MM.1S (cell line): ENCODE results near the gene CD34.

Experiments
- DNase-seq: peaks from one replicate; pipeline ENCODE4 v3.0.0-alpha.2; 2015
- H2AFZ ChIP-seq: fragments of 300-600 bp; sonication (generic); 2 replicates; pipeline ENCODE4 v1.6.0; 2016; ENCODE audit warnings: antibody characterized with exemption, low read length
- H3F3A ChIP-seq: fragments of 300-600 bp; sonication (generic); 2 replicates; pipeline ENCODE4 v1.6.1; 2016; ENCODE audit warnings: mild to moderate bottlenecking, antibody characterized with exemption, low read length, moderate library complexity, mixed read lengths; ENCODE audit not compliant: insufficient read depth
- H3K27ac ChIP-seq: fragments of 300-600 bp; sonication (generic); 2 replicates; pipeline ENCODE4 v1.5.1; 2016; ENCODE audit warnings: mild to moderate bottlenecking, low read length
- H3K27me3 ChIP-seq: fragments of 300-600 bp; sonication (generic); replicated peaks from 2 replicates; pipeline ENCODE4 v1.6.0; 2016; ENCODE audit warnings: low read length; ENCODE audit not compliant: insufficient read depth
- H3K36me3 ChIP-seq: fragments of 300-600 bp; sonication (generic); replicated peaks from 2 replicates; pipeline ENCODE4 v1.6.1; 2016; ENCODE audit warnings: mild to moderate bottlenecking, low read length, mixed read lengths; ENCODE audit not compliant: insufficient read depth
- H3K4me1 ChIP-seq: fragments of 300-600 bp; sonication (generic); 2 replicates; pipeline ENCODE4 v1.6.1; 2016; ENCODE audit warnings: low read length, mixed read lengths
- H3K4me2 ChIP-seq: fragments of 300-600 bp; sonication (generic); 2 replicates; pipeline ENCODE4 v1.6.0; 2016; ENCODE audit warnings: low read depth, low read length
- H3K4me3 ChIP-seq: fragments of 300-600 bp; sonication (generic); 2 replicates; pipeline ENCODE4 v1.5.1; 2016; ENCODE audit warnings: low read length, mixed read lengths
- H3K79me2 ChIP-seq: fragments of 300-600 bp; sonication (generic); 2 replicates; pipeline ENCODE4 v1.6.1; 2016; ENCODE audit warnings: mixed run types, low read length, mixed read lengths
- H3K9ac ChIP-seq: fragments of 300-600 bp; sonication (generic); 2 replicates; pipeline ENCODE4 v1.6.1; 2016; ENCODE audit warnings: low read length, mixed read lengths
- H3K9me2 ChIP-seq: fragments of 300-600 bp; sonication (generic); replicated peaks from 2 replicates; pipeline ENCODE4 v1.6.1; 2016; ENCODE audit warnings: mild to moderate bottlenecking, low read length, mixed read lengths; ENCODE audit not compliant: insufficient read depth
- H3K9me3 ChIP-seq: fragments of 300-600 bp; sonication (generic); replicated peaks from 2 replicates; pipeline ENCODE4 v1.6.1; 2016; ENCODE audit warnings: mild to moderate bottlenecking, low read length, mixed read lengths; ENCODE audit not compliant: insufficient read depth
- H4K20me1 ChIP-seq: fragments of 300-600 bp; sonication (generic); 2 replicates; pipeline ENCODE4 v1.6.1; 2016; ENCODE audit warnings: mild to moderate bottlenecking, low read length, moderate library complexity, mixed read lengths; ENCODE audit not compliant: insufficient read depth
- CTCF ChIP-seq: fragments of 300-600 bp; sonication (generic); IDR thresholded peaks from 2 replicates; pipeline ENCODE4 v1.5.1; 2016; ENCODE audit warnings: antibody characterized with exemption, low read length, mixed read lengths
- EZH2 ChIP-seq: fragments of 300-600 bp; sonication (generic); optimal IDR thresholded peaks from 2 replicates; pipeline ENCODE3; 2017; ENCODE audit warnings: low read depth, mild to moderate bottlenecking, antibody characterized with exemption, low read length, mixed read lengths
- EZH2phosphoT487 ChIP-seq: fragments of 300-600 bp; sonication (generic); IDR thresholded peaks from 2 replicates; pipeline ENCODE4 v1.6.1; 2018; ENCODE audit warnings: antibody characterized with exemption, low read length

The CD34 gene

GRCh38 chr1:207850621-207851407 is 60.1 kb downstream of the CD34 start:
- Histone ChIP-seq H3K36me3 (no peaks in the 10 kb centered on the region), H3F3A (no peaks in the 10 kb centered on the region), H3K4me2 (no peak overlapping the region), H3K9ac (no peak overlapping the region), H3K79me2 (peaks cover 81% of the 10 kb centered on the region), H3K4me3 (no peak overlapping the region), H3K9me3 (no peaks in the 10 kb centered on the region), H3K27ac (no peak overlapping the region), H2AFZ (no peak overlapping the region), H4K20me1 (no peaks in the 10 kb centered on the region), H3K27me3 (no peaks in the 10 kb centered on the region), H3K9me2 (no peaks in the 10 kb centered on the region), H3K4me1 (peaks cover 12% of the 10 kb centered on the region; the same call in 1 of the 2 replicates)
- no peak for TF ChIP-seq CTCF
- no peak for TF ChIP-seq EZH2phosphoT487
- TF ChIP-seq EZH2, result no peak
- no peak for DNase-seq

GRCh38 chr1:207849646-207850045 is 61.3 kb downstream of the CD34 start:
- no peak overlapping the region for H3K27ac ChIP-seq
- TF ChIP-seq EZH2phosphoT487 (no peak), EZH2 (no peak), CTCF (no peak)
- H3K4me1 ChIP-seq, result peaks cover 12% of the 10 kb centered on the region; the same call in 1 of the 2 replicates

GRCh38 chr1:207849016-207849415 is 61.9 kb downstream of the CD34 start:
- Histone ChIP-seq H3K4me3 (no peak overlapping the region), H3K9ac (no peak overlapping the region), H3K4me2 (no peak overlapping the region), H3K27me3 (no peaks in the 10 kb centered on the region), H3K9me3 (no peaks in the 10 kb centered on the region), H3K27ac (no peak overlapping the region), H3K79me2 (peaks cover 91% of the 10 kb centered on the region), H3K36me3 (no peaks in the 10 kb centered on the region), H3F3A (no peaks in the 10 kb centered on the region), H4K20me1 (no peaks in the 10 kb centered on the region), H3K9me2 (no peaks in the 10 kb centered on the region), H3K4me1 (peaks cover 12% of the 10 kb centered on the region; the same call in 1 of the 2 replicates), H2AFZ (no peak overlapping the region)
- TF ChIP-seq EZH2phosphoT487 (no peak), EZH2 (no peak), CTCF (no peak)
- no peak for DNase-seq

More at GRCh38 chr1:207849646-207850045, 61.3 kb downstream of the CD34 start:
- H4K20me1 ChIP-seq, result no peaks in the 10 kb centered on the region
- H3K4me3 ChIP-seq, result no peak overlapping the region
- H3K4me2 ChIP-seq, result no peak overlapping the region
- no peak overlapping the region for H3K9ac ChIP-seq
- no peak for DNase-seq
- no peaks in the 10 kb centered on the region for H3K9me2 ChIP-seq
- no peaks in the 10 kb centered on the region for H3F3A ChIP-seq
- H2AFZ ChIP-seq, result no peak overlapping the region
- no peaks in the 10 kb centered on the region for H3K36me3 ChIP-seq
- H3K27me3 ChIP-seq, result no peaks in the 10 kb centered on the region
- H3K9me3 ChIP-seq, result no peaks in the 10 kb centered on the region
- peaks cover 86% of the 10 kb centered on the region for H3K79me2 ChIP-seq
